Measurements from ENCODE around the gene FBXO5.
A peak's percentile ranks its signal among the peaks of the same experiment; 100 is the strongest.
"Not testable (repeated sequence)": the region's sequence is repeated elsewhere in the genome, so short reads cannot be mapped to it uniquely, and the experiment has no call there.

The FBXO5 gene

DNA sequence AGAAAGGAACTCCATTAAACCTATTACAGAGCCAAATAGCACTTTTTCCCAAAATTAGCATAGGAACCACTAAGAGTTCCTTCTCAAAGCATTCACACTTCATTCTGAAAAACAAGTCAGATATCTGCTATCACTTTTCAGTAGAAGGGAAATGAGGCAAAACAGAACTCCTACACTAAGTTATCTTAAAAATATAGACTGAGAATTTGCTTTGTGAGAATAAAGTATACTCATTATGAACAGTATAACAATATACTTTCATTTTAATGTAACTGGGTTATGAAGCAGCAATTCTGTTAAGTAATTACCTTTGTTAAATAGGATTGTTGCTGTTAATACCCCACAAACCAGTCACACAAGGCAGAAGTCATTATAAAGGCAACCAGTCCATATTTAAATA, 11.0 kb upstream of the FBXO5 start:
- H3F3A ChIP-seq (ENCODE audit: low read depth): no peaks in the 10 kb centered on the region
- TF ChIP-seq, protein P1, sequence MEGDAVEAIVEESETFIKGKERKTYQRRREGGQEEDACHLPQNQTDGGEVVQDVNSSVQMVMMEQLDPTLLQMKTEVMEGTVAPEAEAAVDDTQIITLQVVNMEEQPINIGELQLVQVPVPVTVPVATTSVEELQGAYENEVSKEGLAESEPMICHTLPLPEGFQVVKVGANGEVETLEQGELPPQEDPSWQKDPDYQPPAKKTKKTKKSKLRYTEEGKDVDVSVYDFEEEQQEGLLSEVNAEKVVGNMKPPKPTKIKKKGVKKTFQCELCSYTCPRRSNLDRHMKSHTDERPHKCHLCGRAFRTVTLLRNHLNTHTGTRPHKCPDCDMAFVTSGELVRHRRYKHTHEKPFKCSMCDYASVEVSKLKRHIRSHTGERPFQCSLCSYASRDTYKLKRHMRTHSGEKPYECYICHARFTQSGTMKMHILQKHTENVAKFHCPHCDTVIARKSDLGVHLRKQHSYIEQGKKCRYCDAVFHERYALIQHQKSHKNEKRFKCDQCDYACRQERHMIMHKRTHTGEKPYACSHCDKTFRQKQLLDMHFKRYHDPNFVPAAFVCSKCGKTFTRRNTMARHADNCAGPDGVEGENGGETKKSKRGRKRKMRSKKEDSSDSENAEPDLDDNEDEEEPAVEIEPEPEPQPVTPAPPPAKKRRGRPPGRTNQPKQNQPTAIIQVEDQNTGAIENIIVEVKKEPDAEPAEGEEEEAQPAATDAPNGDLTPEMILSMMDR (conservative IDR thresholded peaks at IDR 0.05; ENCODE audit: low read length): no peak
- TF ChIP-seq EZH2phosphoT487 (IDR thresholded peaks at IDR 0.05; ENCODE audit: borderline replicate concordance): no peak
- no peaks in the 10 kb centered on the region for H3K27me3 ChIP-seq (ENCODE audit: insufficient read depth, low read length, poor library complexity, severe bottlenecking)
- no peak overlapping the region for H3K9ac ChIP-seq (ENCODE audit: low read depth, low read length, poor library complexity, severe bottlenecking)
- H4K20me1 ChIP-seq (ENCODE audit: insufficient read depth, low read length, poor library complexity, severe bottlenecking): peaks cover 64% of the 10 kb centered on the region
- H2AFZ ChIP-seq (ENCODE audit: low read length): no peak overlapping the region
- H3K36me3 ChIP-seq (ENCODE audit: insufficient read depth, low read length): peaks cover 37% of the 10 kb centered on the region; the same call in 1 of the 2 replicates
- H3K9me3 ChIP-seq (ENCODE audit: insufficient read depth, low read depth, low read length): no peaks in the 10 kb centered on the region
- no peaks in the 10 kb centered on the region for H3K9me2 ChIP-seq (replicated peaks; ENCODE audit: low read depth, low read length)
- H3K4me1 ChIP-seq (ENCODE audit: insufficient read depth, low read length, poor library complexity, severe bottlenecking): peaks cover 28% of the 10 kb centered on the region
- H3K4me2 ChIP-seq (ENCODE audit: low read depth, low read length, poor library complexity, severe bottlenecking): no peak overlapping the region
- no peak overlapping the region for H3K4me3 ChIP-seq (ENCODE audit: low read length, poor library complexity, severe bottlenecking)
- H3K79me2 ChIP-seq (ENCODE audit: insufficient read depth, low read length): peaks cover 79% of the 10 kb centered on the region

DNA sequence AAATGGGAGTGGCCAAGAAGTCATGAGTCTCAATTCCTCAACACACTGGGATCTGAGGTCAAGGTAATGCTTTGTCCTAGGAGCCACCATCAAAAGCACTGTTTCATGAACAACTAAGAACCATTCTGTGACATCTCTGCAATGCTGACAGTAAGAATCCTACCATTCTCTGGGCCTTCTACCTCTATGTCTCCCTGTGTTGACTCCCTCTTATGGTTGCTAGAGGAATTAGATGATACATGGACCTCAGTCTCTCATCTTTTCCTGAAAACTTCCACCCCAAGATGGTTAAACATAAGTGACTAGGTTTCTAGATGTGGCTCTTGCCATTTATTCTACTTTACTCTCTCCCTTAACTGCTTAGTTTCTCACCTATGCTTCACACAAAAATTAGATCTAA, 10.6 kb upstream of the FBXO5 start:
- Histone ChIP-seq H4K20me1 (ENCODE audit: insufficient read depth, low read length, poor library complexity, severe bottlenecking) (peaks cover 60% of the 10 kb centered on the region), H3K27me3 (ENCODE audit: insufficient read depth, low read length, poor library complexity, severe bottlenecking) (no peaks in the 10 kb centered on the region), H3K4me1 (ENCODE audit: insufficient read depth, low read length, poor library complexity, severe bottlenecking) (peaks cover 25% of the 10 kb centered on the region), H3F3A (ENCODE audit: low read depth) (no peaks in the 10 kb centered on the region), H3K9me3 (ENCODE audit: insufficient read depth, low read depth, low read length) (no peaks in the 10 kb centered on the region), H3K4me2 (ENCODE audit: low read depth, low read length, poor library complexity, severe bottlenecking) (peak overlapping the region; percentile 7), H3K9ac (ENCODE audit: low read depth, low read length, poor library complexity, severe bottlenecking) (no peak overlapping the region), H3K79me2 (ENCODE audit: insufficient read depth, low read length) (peaks cover 75% of the 10 kb centered on the region), H3K36me3 (ENCODE audit: insufficient read depth, low read length) (peaks cover 36% of the 10 kb centered on the region; the same call in 1 of the 2 replicates), H3K9me2 (replicated peaks; ENCODE audit: low read depth, low read length) (no peaks in the 10 kb centered on the region), H3K4me3 (ENCODE audit: low read length, poor library complexity, severe bottlenecking) (no peak overlapping the region), H2AFZ (ENCODE audit: low read length) (no peak overlapping the region)
- TF ChIP-seq EZH2phosphoT487 (IDR thresholded peaks at IDR 0.05; ENCODE audit: borderline replicate concordance): no peak
- TF ChIP-seq, protein P1 (conservative IDR thresholded peaks at IDR 0.05; ENCODE audit: low read length): peak; percentile 54

DNA sequence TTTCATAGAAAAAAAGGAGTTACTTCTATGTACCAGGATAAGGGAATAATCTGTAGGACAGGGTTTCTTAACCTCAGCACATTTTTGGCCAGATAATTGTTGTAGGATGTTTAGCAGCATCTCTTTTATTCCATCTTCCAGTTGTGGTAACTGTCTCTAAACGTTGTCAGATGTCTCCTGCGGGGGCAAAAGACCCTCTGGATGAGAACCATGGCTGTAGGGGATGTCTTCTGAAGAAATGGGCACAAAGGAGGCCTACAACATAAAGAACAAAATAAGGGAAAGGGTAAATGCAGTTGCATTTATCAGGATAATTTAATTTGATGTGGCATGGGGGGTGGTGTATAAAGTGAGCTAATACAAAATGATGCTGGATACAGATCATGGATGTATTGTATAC, 4.1 kb upstream of the FBXO5 start:
- Histone ChIP-seq H3K27me3 (ENCODE audit: insufficient read depth, low read length, poor library complexity, severe bottlenecking) (peaks cover 3% of the 10 kb centered on the region), H3K36me3 (ENCODE audit: insufficient read depth, low read length) (peaks cover 13% of the 10 kb centered on the region; the same call in 1 of the 2 replicates), H2AFZ (ENCODE audit: low read length) (no peak overlapping the region), H3K4me1 (ENCODE audit: insufficient read depth, low read length, poor library complexity, severe bottlenecking) (peaks cover 21% of the 10 kb centered on the region), H3K9ac (ENCODE audit: low read depth, low read length, poor library complexity, severe bottlenecking) (no peak overlapping the region), H3K4me2 (ENCODE audit: low read depth, low read length, poor library complexity, severe bottlenecking) (peak overlapping the region; percentile 93), H3K4me3 (ENCODE audit: low read length, poor library complexity, severe bottlenecking) (peak overlapping the region; percentile 100), H3F3A (ENCODE audit: low read depth) (no peaks in the 10 kb centered on the region), H4K20me1 (ENCODE audit: insufficient read depth, low read length, poor library complexity, severe bottlenecking) (peaks cover 30% of the 10 kb centered on the region), H3K9me2 (replicated peaks; ENCODE audit: low read depth, low read length) (no peaks in the 10 kb centered on the region), H3K79me2 (ENCODE audit: insufficient read depth, low read length) (peaks cover 65% of the 10 kb centered on the region), H3K9me3 (ENCODE audit: insufficient read depth, low read depth, low read length) (no peaks in the 10 kb centered on the region)
- no peak for TF ChIP-seq EZH2phosphoT487 (IDR thresholded peaks at IDR 0.05; ENCODE audit: borderline replicate concordance)
- TF ChIP-seq, protein P1 (conservative IDR thresholded peaks at IDR 0.05; ENCODE audit: low read length): no peak

DNA sequence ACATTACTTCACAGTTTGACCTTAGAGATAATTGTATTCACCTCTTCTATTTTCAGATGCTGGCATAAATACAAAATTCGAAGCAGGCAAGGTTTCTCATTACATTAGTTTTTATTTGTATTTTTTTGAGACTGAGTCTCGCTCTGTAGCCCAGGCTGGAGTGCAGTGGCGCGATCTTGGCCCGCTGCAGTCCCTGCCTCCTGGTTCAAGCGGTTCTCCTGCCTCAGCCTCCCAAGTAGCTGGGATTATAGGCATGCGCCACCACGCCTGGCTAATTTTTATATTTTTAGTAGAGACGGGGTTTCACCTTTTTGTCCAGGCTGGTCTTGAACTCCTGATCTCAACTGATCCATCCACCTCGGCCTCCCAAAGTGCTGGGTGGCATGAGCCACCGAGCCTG, 2.5 kb upstream of the FBXO5 start:
- not testable (repeated sequence) for H3K9me2 ChIP-seq (replicated peaks; ENCODE audit: low read depth, low read length); H2AFZ ChIP-seq (ENCODE audit: low read length); H3F3A ChIP-seq (ENCODE audit: low read depth); H3K9me3 ChIP-seq (ENCODE audit: insufficient read depth, low read depth, low read length); H3K27me3 ChIP-seq (ENCODE audit: insufficient read depth, low read length, poor library complexity, severe bottlenecking); H3K36me3 ChIP-seq (ENCODE audit: insufficient read depth, low read length)
- Histone ChIP-seq H3K4me2 (ENCODE audit: low read depth, low read length, poor library complexity, severe bottlenecking) (peak overlapping the region; percentile 93), H3K4me3 (ENCODE audit: low read length, poor library complexity, severe bottlenecking) (peak overlapping the region; percentile 100), H3K9ac (ENCODE audit: low read depth, low read length, poor library complexity, severe bottlenecking) (peak overlapping the region; percentile 100), H4K20me1 (ENCODE audit: insufficient read depth, low read length, poor library complexity, severe bottlenecking) (peaks cover 40% of the 10 kb centered on the region), H3K4me1 (ENCODE audit: insufficient read depth, low read length, poor library complexity, severe bottlenecking) (peaks cover 33% of the 10 kb centered on the region), H3K79me2 (ENCODE audit: insufficient read depth, low read length) (peaks cover 70% of the 10 kb centered on the region)

Measured in Loucy (cell line).